HEK293T (cell line): ENCODE measurements around the gene MAPK8IP3.

Source experiments
- ARNT ChIP-seq: fragments of 450-650 bp; IDR thresholded peaks from 2 replicates; pipeline ENCODE4 v1.6.1; 2017; ENCODE audit warnings: mild to moderate bottlenecking
- BHLHE40 ChIP-seq: fragments of 450-650 bp; IDR thresholded peaks from 2 replicates; pipeline ENCODE4 v1.6.1; 2016; ENCODE audit warnings: mild to moderate bottlenecking, moderate library complexity, borderline replicate concordance
- CTBP1 ChIP-seq: fragments of 450-650 bp; IDR thresholded peaks from 2 replicates; pipeline ENCODE4 v1.6.1; 2016; ENCODE audit warnings: borderline replicate concordance
- FOXK2 ChIP-seq: fragments of 450-650 bp; IDR thresholded peaks from 2 replicates; pipeline ENCODE4 v1.6.1; 2016; ENCODE audit warnings: mild to moderate bottlenecking
- FOXM1 ChIP-seq: fragments of 450-650 bp; IDR thresholded peaks from 2 replicates; pipeline ENCODE4 v1.6.1; 2017; ENCODE audit warnings: mild to moderate bottlenecking, borderline replicate concordance
- NFRKB ChIP-seq: fragments of 450-650 bp; IDR thresholded peaks from 2 replicates; pipeline ENCODE4 v1.6.1; 2016; ENCODE audit warnings: mild to moderate bottlenecking, moderate library complexity
- SP1 ChIP-seq: fragments of 450-650 bp; IDR thresholded peaks from 2 replicates; pipeline ENCODE4 v1.6.1; 2017
- SUZ12 ChIP-seq: fragments of 450-650 bp; IDR thresholded peaks from 2 replicates; pipeline ENCODE4 v1.6.1; 2016; ENCODE audit warnings: mild to moderate bottlenecking
- TARDBP ChIP-seq: fragments of 450-650 bp; IDR thresholded peaks from 2 replicates; pipeline ENCODE4 v1.6.1; 2016

GRCh38 chr16:1662543-1662942 is 43.5 kb upstream of the MAPK8IP3 start:
- TF ChIP-seq TARDBP (no peak), FOXK2 (no peak), FOXM1 (no peak), NFRKB (no peak), SP1 (no peak), CTBP1 (no peak), BHLHE40 (no peak), ARNT (no peak), SUZ12 (no peak)
